ENCODE measurements around the gene DDX39B.

- TF ChIP-seq POLR2AphosphoS5 (IDR thresholded peaks at IDR 0.05), result no peak
- TF ChIP-seq CTCF (IDR thresholded peaks at IDR 0.05 in 8 of 11, conservative IDR thresholded peaks at IDR 0.05 in 3 of 11), result no peak
- TF ChIP-seq POLR2A (IDR thresholded peaks at IDR 0.05), result no peak
Observed at GRCh38 chr6:31569861-31570536, 28.2 kb upstream of the DDX39B start.

All from spleen (tissue), 7 donors.